SK-N-SH (cell line): ENCODE data around the gene FAHD1. TPM values are rescaled to one million over a fixed set of nuclear protein-coding genes. Genes with fewer than 3 reads are reported as not detected.

Source experiments
- CTCF ChIA-PET: fragments of 300-600, 350-600 bp; formaldehyde crosslinking; extraction: SDS; loops from one replicate; lab custom pipeline; 2021; lab: Yijun Ruan, JAX
- POLR2A ChIA-PET: fragments of 350-600 bp; sonication (Branson Sonifier 250); formaldehyde crosslinking; extraction: SDS; loops from one replicate; lab custom pipeline; 2020; ENCODE audit warnings: antibody characterized with exemption, inconsistent platforms; lab: Yijun Ruan, JAX
- DNase-seq: peaks from one replicate; pipeline ENCODE4 v3.0.0; 2012
- H2AFZ ChIP-seq: fragments of 200-600 bp; sonication (generic); 2 replicates; pipeline ENCODE4 v1.8.1; 2016; ENCODE audit warnings: antibody characterized with exemption, mild to moderate bottlenecking, low read depth
- H3F3A ChIP-seq: fragments of 200-600 bp; sonication (generic); replicated peaks from 2 replicates; pipeline ENCODE3; 2016; ENCODE audit warnings: antibody characterized with exemption, mild to moderate bottlenecking; ENCODE audit not compliant: insufficient read depth
- H3K27ac ChIP-seq, 2 experiments: fragments of 200-500 bp in 1 of 2; fragments of 200-600 bp in 1 of 2; sonication (Bioruptor generic) in 1 of 2; sonication (generic), shearing (Covaris generic) in 1 of 2; 2 replicates each; pipeline versions ENCODE4 v1.5.1 to v1.6.1; 2014 to 2016; ENCODE audit warnings: low read depth in 2 of 2, inconsistent platforms in 1 of 2, low read length in 1 of 2, mild to moderate bottlenecking in 1 of 2, mixed read lengths in 1 of 2
- H3K27me3 ChIP-seq: fragments of 200-600 bp; sonication (generic), shearing (Covaris generic); 2 replicates; pipeline ENCODE4 v1.6.1; 2016; ENCODE audit warnings: mixed run types; ENCODE audit not compliant: insufficient read depth
- H3K36me3 ChIP-seq, 2 experiments: fragments of 200-500 bp in 1 of 2; fragments of 200-600 bp in 1 of 2; sonication (Bioruptor generic) in 1 of 2; sonication (generic) in 1 of 2; replicated peaks in 1 of 2; 2 replicates each; pipeline versions ENCODE3 to v1.5.1; 2014 to 2016; ENCODE audit warnings: low read length in 1 of 2, mild to moderate bottlenecking in 1 of 2; ENCODE audit not compliant: insufficient read depth in 2 of 2, control insufficient read depth in 1 of 2
- H3K4me1 ChIP-seq, 2 experiments: fragments of 200-500 bp in 1 of 2; fragments of 200-600 bp in 1 of 2; sonication (Bioruptor generic) in 1 of 2; sonication (generic), shearing (Covaris generic) in 1 of 2; 2 replicates each; pipeline versions ENCODE4 v1.5.1 to v1.6.1; 2014 to 2016; ENCODE audit warnings: low read depth in 1 of 2, low read length in 1 of 2, mixed run types in 1 of 2; ENCODE audit not compliant: insufficient read depth in 2 of 2, control insufficient read depth in 1 of 2
- H3K4me2 ChIP-seq: fragments of 200-600 bp; sonication (generic), shearing (Covaris generic); 2 replicates; pipeline ENCODE4 v1.6.1; 2017; ENCODE audit warnings: mixed run types
- H3K4me3 ChIP-seq, 2 experiments: fragments of 200-500 bp in 1 of 2; fragments of 200-600 bp in 1 of 2; sonication (Bioruptor generic) in 1 of 2; sonication (generic), shearing (Covaris generic) in 1 of 2; 2 replicates each; pipeline versions ENCODE4 v1.5.1 to v1.8.1; 2014 to 2016; ENCODE audit warnings: low read depth in 2 of 2, inconsistent platforms in 1 of 2, low read length in 1 of 2, mild to moderate bottlenecking in 1 of 2, mixed read lengths in 1 of 2, moderate library complexity in 1 of 2
- H3K79me2 ChIP-seq: fragments of 200-600 bp; sonication (generic); 2 replicates; pipeline ENCODE4 v1.8.1; 2017; ENCODE audit warnings: mild to moderate bottlenecking; ENCODE audit not compliant: insufficient read depth
- H3K9ac ChIP-seq: fragments of 200-600 bp; sonication (generic); 2 replicates; pipeline ENCODE4 v1.6.1; 2017; ENCODE audit warnings: mixed run types
- H3K9me2 ChIP-seq: fragments of 200-600 bp; sonication (generic); 2 replicates; pipeline ENCODE4 v1.6.1; 2017; ENCODE audit warnings: mixed run types
- H3K9me3 ChIP-seq: fragments of 200-600 bp; sonication (generic); 2 replicates; pipeline ENCODE4 v1.6.1; 2017; ENCODE audit warnings: mixed run types, mild to moderate bottlenecking, moderate library complexity
- H4K20me1 ChIP-seq: fragments of 200-600 bp; sonication (generic); 2 replicates; pipeline ENCODE4 v1.6.1; 2017; ENCODE audit warnings: mild to moderate bottlenecking, mixed run types; ENCODE audit not compliant: insufficient read depth
- CHD2 ChIP-seq: fragments of 150-350 bp; IDR thresholded peaks from 2 replicates; pipeline ENCODE4 v1.6.1; 2018; ENCODE audit warnings: low read length; ENCODE audit not compliant: partially characterized antibody
- ELF1 ChIP-seq: IDR thresholded peaks from 2 replicates; pipeline ENCODE4 v1.4.0; 2012
- EZH2phosphoT487 ChIP-seq: fragments of 200-600 bp; sonication (generic); IDR thresholded peaks from 2 replicates; pipeline ENCODE4 v1.6.1; 2017; ENCODE audit warnings: low read depth, mixed run types, mild to moderate bottlenecking, antibody characterized with exemption, moderate library complexity, borderline replicate concordance
- FOSL2 ChIP-seq: IDR thresholded peaks from 2 replicates; pipeline ENCODE4 v1.4.0; 2012; ENCODE audit warnings: low read depth, mild to moderate bottlenecking, moderate library complexity, borderline replicate concordance
- FOXJ3 ChIP-seq: sonication (generic); formaldehyde crosslinking; IDR thresholded peaks from 2 replicates; pipeline ENCODE4 v1.5.1; 2020; ENCODE audit warnings: mild to moderate bottlenecking, missing genetic modification reagents
- FOXM1 ChIP-seq: IDR thresholded peaks from 2 replicates; pipeline ENCODE4 v1.4.0; 2012; ENCODE audit warnings: low read depth, mild to moderate bottlenecking
- JUND ChIP-seq: IDR thresholded peaks from 2 replicates; pipeline ENCODE4 v1.4.0; 2012
- MEF2A ChIP-seq: IDR thresholded peaks from 2 replicates; pipeline ENCODE4 v1.4.0; 2012; ENCODE audit warnings: low read depth, borderline replicate concordance
- NFIC ChIP-seq: IDR thresholded peaks from 2 replicates; pipeline ENCODE4 v1.4.0; 2012; ENCODE audit warnings: borderline replicate concordance
- PBX3 ChIP-seq: IDR thresholded peaks from 2 replicates; pipeline ENCODE4; 2012
- POLR2AphosphoS5 ChIP-seq: IDR thresholded peaks from 2 replicates; pipeline ENCODE4 v1.6.1; 2012; ENCODE audit warnings: low read depth, low read length
- RAD21 ChIP-seq: IDR thresholded peaks from 2 replicates; pipeline ENCODE4 v1.6.1; 2012; ENCODE audit warnings: mild to moderate bottlenecking, low read length
- SMC3 ChIP-seq: IDR thresholded peaks from 2 replicates; pipeline ENCODE4 v1.6.1; 2012; ENCODE audit warnings: low read depth, low read length, improper control_type of control experiment
- TEAD4 ChIP-seq: IDR thresholded peaks from 2 replicates; pipeline ENCODE4 v1.4.0; 2012; ENCODE audit warnings: mild to moderate bottlenecking, borderline replicate concordance; ENCODE audit not compliant: insufficient read depth
- USF1 ChIP-seq: IDR thresholded peaks from 2 replicates; pipeline ENCODE4 v1.4.0; 2012; ENCODE audit warnings: low read depth, borderline replicate concordance
- YY1 ChIP-seq: IDR thresholded peaks from 2 replicates; pipeline ENCODE4 v1.4.0; 2012; ENCODE audit warnings: low read depth, mild to moderate bottlenecking
- WGBS: methylation state at CpG from one replicate; pipeline ENCODE4 v1.1.6; 2017; ENCODE audit warnings: low lambda C conversion rate; 5-methylcytosine and 5-hydroxymethylcytosine counted together
- polyA plus RNA-seq, 3 experiments: library from polyadenylated mRNA; depleted of rRNA; stranded (reverse); fragments of >200 nt; gene quantifications; 2 replicates each; pipeline ENCODE4 v1.2.3, GENCODE V29; 2012
- TF ChIP-seq, protein P1 (sequence below): fragments of 150-350 bp; IDR thresholded peaks from 2 replicates; pipeline ENCODE4 v1.6.1; 2016; ENCODE audit warnings: mild to moderate bottlenecking, low read depth, low read length
- TF ChIP-seq, protein P2 (sequence below): IDR thresholded peaks from 2 replicates; pipeline ENCODE4 v1.6.1; 2012; ENCODE audit warnings: mild to moderate bottlenecking, low read depth, low read length, moderate library complexity

FAHD1 gene
- polyA plus RNA-seq, 1 of the 3 experiments (the other 2 are of a cell fraction) = 59.0 TPM

- no peaks in the 10 kb centered on the region for H3K9me3 ChIP-seq
- no peak overlapping the region for H3K4me2 ChIP-seq
- H3K79me2 ChIP-seq = no peaks in the 10 kb centered on the region
- TF ChIP-seq, protein P1, sequence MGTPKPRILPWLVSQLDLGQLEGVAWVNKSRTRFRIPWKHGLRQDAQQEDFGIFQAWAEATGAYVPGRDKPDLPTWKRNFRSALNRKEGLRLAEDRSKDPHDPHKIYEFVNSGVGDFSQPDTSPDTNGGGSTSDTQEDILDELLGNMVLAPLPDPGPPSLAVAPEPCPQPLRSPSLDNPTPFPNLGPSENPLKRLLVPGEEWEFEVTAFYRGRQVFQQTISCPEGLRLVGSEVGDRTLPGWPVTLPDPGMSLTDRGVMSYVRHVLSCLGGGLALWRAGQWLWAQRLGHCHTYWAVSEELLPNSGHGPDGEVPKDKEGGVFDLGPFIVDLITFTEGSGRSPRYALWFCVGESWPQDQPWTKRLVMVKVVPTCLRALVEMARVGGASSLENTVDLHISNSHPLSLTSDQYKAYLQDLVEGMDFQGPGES = no peak
- TF ChIP-seq POLR2AphosphoS5 (no peak), EZH2phosphoT487 (no peak), SMC3 (no peak), FOSL2 (no peak), YY1 (no peak), PBX3 (no peak), FOXJ3 (CRISPR knock-in tag) (no peak), FOXM1 (no peak), CHD2 (no peak), ELF1 (no peak), JUND (no peak), RAD21 (no peak), MEF2A (no peak), TEAD4 (no peak), NFIC (no peak), USF1 (no peak)
- TF ChIP-seq, protein P2, sequence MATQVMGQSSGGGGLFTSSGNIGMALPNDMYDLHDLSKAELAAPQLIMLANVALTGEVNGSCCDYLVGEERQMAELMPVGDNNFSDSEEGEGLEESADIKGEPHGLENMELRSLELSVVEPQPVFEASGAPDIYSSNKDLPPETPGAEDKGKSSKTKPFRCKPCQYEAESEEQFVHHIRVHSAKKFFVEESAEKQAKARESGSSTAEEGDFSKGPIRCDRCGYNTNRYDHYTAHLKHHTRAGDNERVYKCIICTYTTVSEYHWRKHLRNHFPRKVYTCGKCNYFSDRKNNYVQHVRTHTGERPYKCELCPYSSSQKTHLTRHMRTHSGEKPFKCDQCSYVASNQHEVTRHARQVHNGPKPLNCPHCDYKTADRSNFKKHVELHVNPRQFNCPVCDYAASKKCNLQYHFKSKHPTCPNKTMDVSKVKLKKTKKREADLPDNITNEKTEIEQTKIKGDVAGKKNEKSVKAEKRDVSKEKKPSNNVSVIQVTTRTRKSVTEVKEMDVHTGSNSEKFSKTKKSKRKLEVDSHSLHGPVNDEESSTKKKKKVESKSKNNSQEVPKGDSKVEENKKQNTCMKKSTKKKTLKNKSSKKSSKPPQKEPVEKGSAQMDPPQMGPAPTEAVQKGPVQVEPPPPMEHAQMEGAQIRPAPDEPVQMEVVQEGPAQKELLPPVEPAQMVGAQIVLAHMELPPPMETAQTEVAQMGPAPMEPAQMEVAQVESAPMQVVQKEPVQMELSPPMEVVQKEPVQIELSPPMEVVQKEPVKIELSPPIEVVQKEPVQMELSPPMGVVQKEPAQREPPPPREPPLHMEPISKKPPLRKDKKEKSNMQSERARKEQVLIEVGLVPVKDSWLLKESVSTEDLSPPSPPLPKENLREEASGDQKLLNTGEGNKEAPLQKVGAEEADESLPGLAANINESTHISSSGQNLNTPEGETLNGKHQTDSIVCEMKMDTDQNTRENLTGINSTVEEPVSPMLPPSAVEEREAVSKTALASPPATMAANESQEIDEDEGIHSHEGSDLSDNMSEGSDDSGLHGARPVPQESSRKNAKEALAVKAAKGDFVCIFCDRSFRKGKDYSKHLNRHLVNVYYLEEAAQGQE = no peak
- H3K36me3 ChIP-seq = no peaks in the 10 kb centered on the region
- no peak overlapping the region for H3K27ac ChIP-seq
- no peak overlapping the region for H2AFZ ChIP-seq
- H3K4me3 ChIP-seq = no peak overlapping the region
- H3K4me1 ChIP-seq = no peaks in the 10 kb centered on the region
- DNase-seq = no peak
- ChIA-PET CTCF (interaction anchor here (0.9 kb wide), 1 partner anchor 11 kb away, joined by 5 read pairs; no protein-coding TSS in a partner anchor), POLR2A (interaction anchor here (0.7 kb wide), 1 partner anchor 303 kb away, joined by 4 read pairs; no protein-coding TSS in a partner anchor)
- H3K9me2 ChIP-seq = no peaks in the 10 kb centered on the region
- H3K9ac ChIP-seq = no peak overlapping the region
- H3F3A ChIP-seq = peaks cover 3% of the 10 kb centered on the region
- peaks cover 12% of the 10 kb centered on the region; the same call in 1 of the 2 replicates for H3K27me3 ChIP-seq
- H4K20me1 ChIP-seq = no peaks in the 10 kb centered on the region
- 70% methylated on average over 4 of the region's 4 CpGs for WGBS
Measured at GRCh38 chr16:1851793-1852192, 24.8 kb downstream of the FAHD1 start.
